PC-3 (cell line): ENCODE data around the gene SIRPG. TPM values are rescaled to one million over a fixed set of nuclear protein-coding genes. Genes with fewer than 3 reads are reported as not detected.
A peak's percentile ranks its signal among the peaks of the same experiment; 100 is the strongest.

ENCODE experiments used
- ATAC-seq: fragments of 200-7000 bp; cut with Tn5 transposase; 2 replicates; pipeline ENCODE4 v1.9.1; 2020; ENCODE audit warnings: mild to moderate bottlenecking, moderate library complexity
- BruUV-seq: library from RNA; stranded (reverse); fragments of 400-500 nt; replicated peaks from 2 replicates; lab custom pipeline; 2021; lab: Mats Ljungman, UMichigan
- CTCF ChIA-PET: fragments of 300-600 bp; sonication (Branson Sonifier 250); formaldehyde crosslinking; loops from one replicate; lab custom pipeline; 2022; ENCODE audit warnings: antibody characterized with exemption; lab: Charles Lee
- POLR2A ChIA-PET: fragments of 300-600 bp; sonication (Branson Sonifier 250); formaldehyde crosslinking; loops from one replicate; lab custom pipeline; 2022; ENCODE audit warnings: antibody characterized with exemption; ENCODE audit not compliant: unreplicated experiment; lab: Charles Lee
- DNase-seq: peaks from one replicate; pipeline ENCODE4 v3.0.0-alpha.2; 2015
- H2AFZ ChIP-seq: fragments of 300-600 bp; sonication (generic); 2 replicates; pipeline ENCODE4 v1.6.0; 2016; ENCODE audit warnings: antibody characterized with exemption, low read length
- H3F3A ChIP-seq: fragments of 300-600 bp; sonication (generic); one replicate; pipeline ENCODE4 v1.6.0; 2017; ENCODE audit warnings: antibody characterized with exemption, low read length, control low read depth, mild to moderate bottlenecking; ENCODE audit not compliant: unreplicated experiment
- H3K27ac ChIP-seq: fragments of 300-600 bp; sonication (generic); 2 replicates; pipeline ENCODE4 v1.5.1; 2016; ENCODE audit warnings: mild to moderate bottlenecking, low read length
- H3K27me3 ChIP-seq: fragments of 300-600 bp; sonication (generic); 2 replicates; pipeline ENCODE4 v1.6.1; 2016; ENCODE audit warnings: low read length, mixed read lengths
- H3K36me3 ChIP-seq: fragments of 300-600 bp; sonication (generic); 2 replicates; pipeline ENCODE4 v1.6.1; 2016; ENCODE audit warnings: low read depth, mixed run types, low read length, mixed read lengths
- H3K4me1 ChIP-seq: fragments of 300-600 bp; sonication (generic); 2 replicates; pipeline ENCODE4 v1.5.1; 2016; ENCODE audit warnings: low read length; ENCODE audit not compliant: insufficient read depth
- H3K4me2 ChIP-seq: fragments of 300-600 bp; sonication (generic); 2 replicates; pipeline ENCODE4 v1.6.0; 2016; ENCODE audit warnings: low read length
- H3K4me3 ChIP-seq: fragments of 300-600 bp; sonication (generic); 2 replicates; pipeline ENCODE4 v1.5.1; 2016; ENCODE audit warnings: mild to moderate bottlenecking, low read length, mixed read lengths
- H3K79me2 ChIP-seq: fragments of 300-600 bp; sonication (generic); 2 replicates; pipeline ENCODE4 v1.6.1; 2017; ENCODE audit warnings: low read length, mixed read lengths
- H3K9ac ChIP-seq: fragments of 300-600 bp; sonication (generic); 2 replicates; pipeline ENCODE4 v1.6.0; 2016; ENCODE audit warnings: mild to moderate bottlenecking, low read length
- H3K9me2 ChIP-seq: fragments of 300-600 bp; sonication (generic); replicated peaks from 2 replicates; pipeline ENCODE4 v1.6.1; 2016; ENCODE audit warnings: mixed run types, low read length, mixed read lengths
- H3K9me3 ChIP-seq: fragments of 300-600 bp; sonication (generic); 2 replicates; pipeline ENCODE4 v1.6.1; 2016; ENCODE audit warnings: low read length, mixed read lengths
- H4K20me1 ChIP-seq: fragments of 300-600 bp; sonication (generic); 2 replicates; pipeline ENCODE4 v1.6.1; 2016; ENCODE audit warnings: low read length, mixed read lengths
- CTCF ChIP-seq: fragments of 300-600 bp; sonication (generic); conservative IDR thresholded peaks from 2 replicates; pipeline ENCODE4 v1.5.1; 2017; ENCODE audit warnings: antibody characterized with exemption, low read depth, mild to moderate bottlenecking, low read length
- EZH2 ChIP-seq: fragments of 300-600 bp; sonication (generic); IDR thresholded peaks from one replicate; pipeline ENCODE4 v1.6.1; 2017; ENCODE audit warnings: antibody characterized with exemption, mild to moderate bottlenecking, low read length; ENCODE audit not compliant: unreplicated experiment
- EZH2phosphoT487 ChIP-seq: fragments of 300-600 bp; sonication (generic); IDR thresholded peaks from 2 replicates; pipeline ENCODE4 v1.6.1; 2018; ENCODE audit warnings: mild to moderate bottlenecking, antibody characterized with exemption, low read length, borderline replicate concordance
- intact Hi-C: fragments of 100-400 bp; cut with micrococcal nuclease; formaldehyde crosslinking; loops from 2 replicates; pipeline ENCODE4 v1.9.0; 2023
- total RNA-seq: library from RNA; depleted of rRNA; stranded (reverse); fragments of >200 nt; gene quantifications from 2 replicates; pipeline ENCODE4 v1.2.3, GENCODE V29; 2014

Gene SIRPG
- total RNA-seq, 1 experiment from 2014 or later, result not detected

DNA sequence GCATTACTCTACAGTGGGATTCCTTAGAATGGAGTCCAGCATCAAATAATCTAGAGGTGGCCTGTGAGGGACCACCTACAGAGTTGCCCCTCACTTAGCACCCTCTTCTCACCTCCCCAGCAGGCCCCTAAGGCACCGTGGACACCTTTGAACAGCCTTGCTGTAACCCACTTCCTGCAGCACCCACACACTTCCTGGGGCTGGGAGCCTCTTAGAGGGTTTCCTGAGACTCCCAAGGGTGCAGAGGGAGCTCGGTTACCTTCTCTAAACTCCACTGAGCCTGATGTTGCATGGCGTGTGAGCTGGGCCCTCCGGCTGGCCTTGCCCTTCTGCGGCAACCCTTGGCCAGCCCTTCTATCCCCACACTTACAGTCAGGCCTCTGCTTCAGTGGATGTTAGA, 7.3 kb upstream of the SIRPG start:
- Histone ChIP-seq H3K4me1 (peaks cover 10% of the 10 kb centered on the region), H3K9me2 (no peaks in the 10 kb centered on the region), H4K20me1 (no peaks in the 10 kb centered on the region), H3K27me3 (no peaks in the 10 kb centered on the region), H3K9ac (no peak overlapping the region), H3K4me3 (no peak overlapping the region), H2AFZ (no peak overlapping the region), H3K27ac (no peak overlapping the region), H3F3A (no peaks in the 10 kb centered on the region), H3K9me3 (no peaks in the 10 kb centered on the region), H3K4me2 (no peak overlapping the region), H3K79me2 (no peaks in the 10 kb centered on the region), H3K36me3 (no peaks in the 10 kb centered on the region)
- no TSS peak for BruUV-seq
- no peak for ATAC-seq
- DNase-seq, result no peak
- POLR2A ChIA-PET, result no interaction called here
- intact Hi-C loops, result no loop called here
- TF ChIP-seq EZH2phosphoT487, result no peak
- TF ChIP-seq CTCF, result no peak
- no peak for TF ChIP-seq EZH2
- CTCF ChIA-PET, result no interaction called here

DNA sequence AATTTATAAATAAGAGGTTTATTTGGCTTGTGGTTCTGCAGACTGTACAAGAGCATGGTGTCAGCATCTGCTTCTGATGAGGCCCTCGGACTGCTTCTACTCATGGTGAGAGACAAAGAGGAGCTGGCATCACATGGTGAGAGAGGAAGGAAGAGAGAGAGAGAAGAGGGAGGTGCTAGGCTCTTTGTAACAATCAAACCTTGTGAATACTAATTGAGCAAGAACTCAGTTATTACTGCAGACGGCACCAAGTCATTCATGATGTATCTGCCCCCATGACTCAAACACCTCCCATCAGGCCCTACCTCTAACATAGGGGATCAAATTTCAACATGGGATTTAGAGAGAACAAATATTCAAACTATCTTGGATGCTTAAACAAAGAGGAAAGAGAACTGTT, 6.3 kb upstream of the SIRPG start:
- peak; percentile 35 for DNase-seq
- Histone ChIP-seq H3K4me1 (peaks cover 10% of the 10 kb centered on the region), H3K79me2 (no peaks in the 10 kb centered on the region), H3K36me3 (no peaks in the 10 kb centered on the region), H3K9ac (no peak overlapping the region), H3K9me3 (no peaks in the 10 kb centered on the region), H2AFZ (peak overlapping the region; percentile 60), H3F3A (no peaks in the 10 kb centered on the region), H3K27ac (no peak overlapping the region), H3K9me2 (no peaks in the 10 kb centered on the region), H4K20me1 (no peaks in the 10 kb centered on the region), H3K4me3 (no peak overlapping the region), H3K4me2 (no peak overlapping the region), H3K27me3 (no peaks in the 10 kb centered on the region)
- CTCF ChIA-PET, result no interaction called here
- peak; percentile 58 for ATAC-seq
- BruUV-seq, result no TSS peak
- POLR2A ChIA-PET, result no interaction called here
- intact Hi-C loops, result no loop called here
- TF ChIP-seq CTCF (no peak), EZH2phosphoT487 (no peak), EZH2 (no peak)

- no peak for DNase-seq
- no peaks in the 10 kb centered on the region for H3F3A ChIP-seq
- ATAC-seq, result no peak
- peak overlapping the region; percentile 20 for H2AFZ ChIP-seq
- no TSS peak for BruUV-seq
- ChIA-PET CTCF (no interaction called here), POLR2A (no interaction called here)
- intact Hi-C loops, result no loop called here
- TF ChIP-seq CTCF (no peak), EZH2phosphoT487 (no peak)
- H3K27me3 ChIP-seq, result no peaks in the 10 kb centered on the region
- no peaks in the 10 kb centered on the region for H3K9me2 ChIP-seq
- no peak overlapping the region for H3K9ac ChIP-seq
- peaks cover 10% of the 10 kb centered on the region for H3K4me1 ChIP-seq
- no peak overlapping the region for H3K4me3 ChIP-seq
- no peak overlapping the region for H3K27ac ChIP-seq
- no peaks in the 10 kb centered on the region for H4K20me1 ChIP-seq
- H3K79me2 ChIP-seq, result no peaks in the 10 kb centered on the region
- H3K36me3 ChIP-seq, result no peaks in the 10 kb centered on the region
- H3K4me2 ChIP-seq, result no peak overlapping the region
- no peaks in the 10 kb centered on the region for H3K9me3 ChIP-seq
Measured at GRCh38 chr20:1661542-1662299, 4.1 kb upstream of the SIRPG start.
